Thyroid gland (tissue), 4 donors: ENCODE measurements around the gene LRRC74B.

Experiments used
- POLR2A ChIP-seq, 2 donors: fragments of 450-650 bp; IDR thresholded peaks; one replicate each; pipeline ENCODE4 v1.6.1; 2017; ENCODE audit warnings: antibody characterized with exemption in 2 of 2, mild to moderate bottlenecking in 2 of 2, moderate library complexity in 1 of 2
- TF ChIP-seq, protein P1 (sequence below), 6 experiments: fragments of 200-600 bp in 3 of 6; fragments of 450-650 bp in 3 of 6; sonication (generic) in 3 of 6; IDR thresholded peaks; one replicate each; pipeline ENCODE4 v1.5.1; 2016 to 2019; ENCODE audit warnings: antibody characterized with exemption in 6 of 6, mild to moderate bottlenecking in 2 of 6, inconsistent platforms in 1 of 6, moderate library complexity in 1 of 6

- TF ChIP-seq, protein P1, sequence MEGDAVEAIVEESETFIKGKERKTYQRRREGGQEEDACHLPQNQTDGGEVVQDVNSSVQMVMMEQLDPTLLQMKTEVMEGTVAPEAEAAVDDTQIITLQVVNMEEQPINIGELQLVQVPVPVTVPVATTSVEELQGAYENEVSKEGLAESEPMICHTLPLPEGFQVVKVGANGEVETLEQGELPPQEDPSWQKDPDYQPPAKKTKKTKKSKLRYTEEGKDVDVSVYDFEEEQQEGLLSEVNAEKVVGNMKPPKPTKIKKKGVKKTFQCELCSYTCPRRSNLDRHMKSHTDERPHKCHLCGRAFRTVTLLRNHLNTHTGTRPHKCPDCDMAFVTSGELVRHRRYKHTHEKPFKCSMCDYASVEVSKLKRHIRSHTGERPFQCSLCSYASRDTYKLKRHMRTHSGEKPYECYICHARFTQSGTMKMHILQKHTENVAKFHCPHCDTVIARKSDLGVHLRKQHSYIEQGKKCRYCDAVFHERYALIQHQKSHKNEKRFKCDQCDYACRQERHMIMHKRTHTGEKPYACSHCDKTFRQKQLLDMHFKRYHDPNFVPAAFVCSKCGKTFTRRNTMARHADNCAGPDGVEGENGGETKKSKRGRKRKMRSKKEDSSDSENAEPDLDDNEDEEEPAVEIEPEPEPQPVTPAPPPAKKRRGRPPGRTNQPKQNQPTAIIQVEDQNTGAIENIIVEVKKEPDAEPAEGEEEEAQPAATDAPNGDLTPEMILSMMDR (IDR thresholded peaks at IDR 0.05): no peak
- no peak for TF ChIP-seq POLR2A (IDR thresholded peaks at IDR 0.05)
Measured at GRCh38 chr22:21101877-21102638, 56.3 kb downstream of the LRRC74B start.
